PC-9 (cell line): ENCODE data around the gene ZRSR2.

ENCODE experiments used
- EZH2 ChIP-seq: fragments of 200-600 bp; sonication (generic); IDR thresholded peaks from 2 replicates; pipeline ENCODE4 v1.8.0; 2017; ENCODE audit warnings: antibody characterized with exemption, low read depth
- TF ChIP-seq, protein P1 (sequence below): fragments of 200-600 bp; sonication (generic); conservative IDR thresholded peaks from 2 replicates; pipeline ENCODE4 v1.6.1; 2017; ENCODE audit warnings: mixed run types, antibody characterized with exemption, mild to moderate bottlenecking, moderate library complexity

DNA sequence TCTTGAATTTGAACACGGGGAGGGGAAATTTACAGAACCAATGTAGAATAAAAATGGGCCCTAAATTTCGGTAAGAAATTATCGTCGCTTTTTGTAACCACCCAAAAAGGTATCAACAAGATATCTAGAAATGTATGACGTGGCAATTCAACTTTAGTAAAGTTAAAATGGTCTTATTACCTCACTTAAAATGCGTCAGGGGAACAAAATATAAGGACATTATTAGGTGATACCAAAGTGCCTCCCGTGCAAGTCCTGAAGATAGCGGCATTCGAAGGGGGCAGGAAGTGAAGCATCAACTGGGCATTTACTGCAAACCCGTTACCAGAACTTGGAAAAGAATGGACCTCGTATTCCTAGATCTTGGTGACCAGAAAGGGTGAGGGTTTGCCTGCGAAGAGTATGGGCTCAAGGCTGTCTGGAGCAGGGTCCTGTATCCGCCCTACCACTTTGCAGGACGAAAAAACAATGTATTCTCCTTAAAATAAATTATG lies 63.3 kb downstream of the ZRSR2 start:
- TF ChIP-seq, protein P1, sequence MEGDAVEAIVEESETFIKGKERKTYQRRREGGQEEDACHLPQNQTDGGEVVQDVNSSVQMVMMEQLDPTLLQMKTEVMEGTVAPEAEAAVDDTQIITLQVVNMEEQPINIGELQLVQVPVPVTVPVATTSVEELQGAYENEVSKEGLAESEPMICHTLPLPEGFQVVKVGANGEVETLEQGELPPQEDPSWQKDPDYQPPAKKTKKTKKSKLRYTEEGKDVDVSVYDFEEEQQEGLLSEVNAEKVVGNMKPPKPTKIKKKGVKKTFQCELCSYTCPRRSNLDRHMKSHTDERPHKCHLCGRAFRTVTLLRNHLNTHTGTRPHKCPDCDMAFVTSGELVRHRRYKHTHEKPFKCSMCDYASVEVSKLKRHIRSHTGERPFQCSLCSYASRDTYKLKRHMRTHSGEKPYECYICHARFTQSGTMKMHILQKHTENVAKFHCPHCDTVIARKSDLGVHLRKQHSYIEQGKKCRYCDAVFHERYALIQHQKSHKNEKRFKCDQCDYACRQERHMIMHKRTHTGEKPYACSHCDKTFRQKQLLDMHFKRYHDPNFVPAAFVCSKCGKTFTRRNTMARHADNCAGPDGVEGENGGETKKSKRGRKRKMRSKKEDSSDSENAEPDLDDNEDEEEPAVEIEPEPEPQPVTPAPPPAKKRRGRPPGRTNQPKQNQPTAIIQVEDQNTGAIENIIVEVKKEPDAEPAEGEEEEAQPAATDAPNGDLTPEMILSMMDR, result no peak
- no peak for TF ChIP-seq EZH2
